DND-41 (cell line): ENCODE results near the gene USP24.

Experiments used
- ATAC-seq: fragments of 200-7000 bp; cut with Tn5 transposase; 3 replicates; pipeline ENCODE4 v1.9.1; 2021; ENCODE audit warnings: low read depth; ENCODE audit not compliant: insufficient read depth
- DNase-seq: peaks from one replicate; pipeline ENCODE4 v3.0.0-alpha.2; 2020
- H2AFZ ChIP-seq: 2 replicates; pipeline ENCODE4 v1.6.0; 2012; ENCODE audit warnings: low read depth, low read length
- H3K27ac ChIP-seq: 2 replicates; pipeline ENCODE4 v1.5.1; 2012; ENCODE audit warnings: low read length, inconsistent platforms
- H3K27me3 ChIP-seq: fragments of 200-600 bp; sonication (generic); 2 replicates; pipeline ENCODE4 v1.6.0; 2012; ENCODE audit warnings: low read length, mild to moderate bottlenecking, inconsistent platforms; ENCODE audit not compliant: insufficient read depth, poor library complexity
- H3K36me3 ChIP-seq: 2 replicates; pipeline ENCODE4 v1.5.1; 2012; ENCODE audit warnings: low read length, inconsistent platforms; ENCODE audit not compliant: insufficient read depth
- H3K4me1 ChIP-seq: 2 replicates; pipeline ENCODE4 v1.5.1; 2012; ENCODE audit warnings: mild to moderate bottlenecking, low read length; ENCODE audit not compliant: insufficient read depth
- H3K4me2 ChIP-seq: 2 replicates; pipeline ENCODE4 v1.6.0; 2012; ENCODE audit warnings: mild to moderate bottlenecking, moderate library complexity, low read length, inconsistent platforms; ENCODE audit not compliant: insufficient read depth
- H3K4me3 ChIP-seq, 2 experiments: fragments of 200-600 bp in 1 of 2; shearing (Covaris generic) in 1 of 2; 2 replicates each; pipeline ENCODE4 v1.5.1; 2012 to 2016; ENCODE audit warnings: inconsistent platforms in 2 of 2, low read length in 2 of 2, mild to moderate bottlenecking in 2 of 2, low read depth in 1 of 2, moderate library complexity in 1 of 2
- H3K79me2 ChIP-seq: 2 replicates; pipeline ENCODE4 v1.6.0; 2012; ENCODE audit warnings: low read length, inconsistent platforms; ENCODE audit not compliant: insufficient read depth
- H3K9ac ChIP-seq: 2 replicates; pipeline ENCODE4 v1.6.0; 2012; ENCODE audit warnings: low read depth, mild to moderate bottlenecking, inconsistent platforms, low read length, moderate library complexity
- H3K9me3 ChIP-seq: 2 replicates; pipeline ENCODE4 v1.5.1; 2012; ENCODE audit warnings: low read length, moderate library complexity, mild to moderate bottlenecking, inconsistent platforms; ENCODE audit not compliant: insufficient read depth, severe bottlenecking
- H4K20me1 ChIP-seq: 2 replicates; pipeline ENCODE4 v1.6.0; 2012; ENCODE audit warnings: low read length; ENCODE audit not compliant: insufficient read depth
- EZH2 ChIP-seq: IDR thresholded peaks from 3 replicates; pipeline ENCODE4 v1.6.1; 2012; ENCODE audit warnings: borderline replicate concordance, low read depth, mild to moderate bottlenecking, moderate library complexity, low read length, inconsistent platforms; ENCODE audit not compliant: severe bottlenecking
- TF ChIP-seq, protein P1 (sequence below): IDR thresholded peaks from 2 replicates; pipeline ENCODE4 v1.5.1; 2012; ENCODE audit warnings: borderline replicate concordance, low read length, moderate library complexity, mild to moderate bottlenecking; ENCODE audit not compliant: poor library complexity, severe bottlenecking; ENCODE audit errors: extremely low read depth

USP24 gene

DNA sequence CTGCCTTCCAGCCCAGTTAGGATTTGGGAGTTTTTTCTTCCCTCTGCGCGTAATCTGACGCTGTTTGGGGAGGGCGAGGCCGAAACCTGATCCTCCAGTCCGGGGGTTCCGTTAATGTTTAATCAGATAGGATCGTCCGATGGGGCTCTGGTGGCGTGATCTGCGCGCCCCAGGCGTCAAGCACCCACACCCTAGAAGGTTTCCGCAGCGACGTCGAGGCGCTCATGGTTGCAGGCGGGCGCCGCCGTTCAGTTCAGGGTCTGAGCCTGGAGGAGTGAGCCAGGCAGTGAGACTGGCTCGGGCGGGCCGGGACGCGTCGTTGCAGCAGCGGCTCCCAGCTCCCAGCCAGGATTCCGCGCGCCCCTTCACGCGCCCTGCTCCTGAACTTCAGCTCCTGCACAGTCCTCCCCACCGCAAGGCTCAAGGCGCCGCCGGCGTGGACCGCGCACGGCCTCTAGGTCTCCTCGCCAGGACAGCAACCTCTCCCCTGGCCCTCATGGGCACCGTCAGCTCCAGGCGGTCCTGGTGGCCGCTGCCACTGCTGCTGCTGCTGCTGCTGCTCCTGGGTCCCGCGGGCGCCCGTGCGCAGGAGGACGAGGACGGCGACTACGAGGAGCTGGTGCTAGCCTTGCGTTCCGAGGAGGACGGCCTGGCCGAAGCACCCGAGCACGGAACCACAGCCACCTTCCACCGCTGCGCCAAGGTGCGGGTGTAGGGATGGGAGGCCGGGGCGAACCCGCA lies 175.7 kb downstream of the USP24 start, which contains the start of gene PCSK9:
Gene PCSK9, plus strand, starts transcription at position 207 of the 741 bp plus-strand sequence. Its CDS starts 290 bp downstream, at position 497.
- H3K27me3 ChIP-seq, result peaks cover 25% of the 10 kb centered on the region
- no peak within 1 kb of the TSS for H3K27ac ChIP-seq
- no peaks in the 10 kb centered on the region for H3K9me3 ChIP-seq
- H2AFZ ChIP-seq, result no peak within 1 kb of the TSS
- H3K9ac ChIP-seq, result no peak within 1 kb of the TSS
- H3K4me3 ChIP-seq, result no peak within 1 kb of the TSS
- TF ChIP-seq, protein P1, sequence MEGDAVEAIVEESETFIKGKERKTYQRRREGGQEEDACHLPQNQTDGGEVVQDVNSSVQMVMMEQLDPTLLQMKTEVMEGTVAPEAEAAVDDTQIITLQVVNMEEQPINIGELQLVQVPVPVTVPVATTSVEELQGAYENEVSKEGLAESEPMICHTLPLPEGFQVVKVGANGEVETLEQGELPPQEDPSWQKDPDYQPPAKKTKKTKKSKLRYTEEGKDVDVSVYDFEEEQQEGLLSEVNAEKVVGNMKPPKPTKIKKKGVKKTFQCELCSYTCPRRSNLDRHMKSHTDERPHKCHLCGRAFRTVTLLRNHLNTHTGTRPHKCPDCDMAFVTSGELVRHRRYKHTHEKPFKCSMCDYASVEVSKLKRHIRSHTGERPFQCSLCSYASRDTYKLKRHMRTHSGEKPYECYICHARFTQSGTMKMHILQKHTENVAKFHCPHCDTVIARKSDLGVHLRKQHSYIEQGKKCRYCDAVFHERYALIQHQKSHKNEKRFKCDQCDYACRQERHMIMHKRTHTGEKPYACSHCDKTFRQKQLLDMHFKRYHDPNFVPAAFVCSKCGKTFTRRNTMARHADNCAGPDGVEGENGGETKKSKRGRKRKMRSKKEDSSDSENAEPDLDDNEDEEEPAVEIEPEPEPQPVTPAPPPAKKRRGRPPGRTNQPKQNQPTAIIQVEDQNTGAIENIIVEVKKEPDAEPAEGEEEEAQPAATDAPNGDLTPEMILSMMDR, result no peak
- TF ChIP-seq EZH2, result no peak
- DNase-seq (no peak), ATAC-seq (no peak)
- no peak within 1 kb of the TSS for H3K4me2 ChIP-seq
- H3K79me2 ChIP-seq, result no peaks in the 10 kb centered on the region
- H4K20me1 ChIP-seq, result no peaks in the 10 kb centered on the region
- H3K4me1 ChIP-seq, result no peaks in the 10 kb centered on the region
- no peaks in the 10 kb centered on the region for H3K36me3 ChIP-seq

DNA sequence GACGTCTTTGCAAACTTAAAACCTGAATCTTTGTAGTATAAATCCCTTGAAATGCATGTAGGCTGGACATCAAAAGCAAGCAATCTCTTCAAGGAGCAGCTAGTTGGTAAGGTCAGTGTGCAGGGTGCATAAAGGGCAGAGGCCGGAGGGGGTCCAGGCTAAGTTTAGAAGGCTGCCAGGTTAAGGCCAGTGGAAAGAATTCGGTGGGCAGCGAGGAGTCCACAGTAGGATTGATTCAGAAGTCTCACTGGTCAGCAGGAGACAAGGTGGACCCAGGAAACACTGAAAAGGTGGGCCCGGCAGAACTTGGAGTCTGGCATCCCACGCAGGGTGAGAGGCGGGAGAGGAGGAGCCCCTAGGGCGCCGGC lies 176.2 kb downstream of the USP24 start:
- no peak for ATAC-seq
- no peak overlapping the region for H3K27ac ChIP-seq
- H3K4me1 ChIP-seq, result no peaks in the 10 kb centered on the region
- no peak overlapping the region for H3K9ac ChIP-seq
- no peaks in the 10 kb centered on the region for H4K20me1 ChIP-seq
- H3K4me2 ChIP-seq, result no peak overlapping the region
- TF ChIP-seq, protein P1, result no peak
- TF ChIP-seq EZH2, result no peak
- H3K4me3 ChIP-seq, result no peak overlapping the region
- DNase-seq, result no peak
- H3K36me3 ChIP-seq, result no peaks in the 10 kb centered on the region
- H2AFZ ChIP-seq, result no peak overlapping the region
- H3K27me3 ChIP-seq, result peaks cover 25% of the 10 kb centered on the region
- H3K79me2 ChIP-seq, result no peaks in the 10 kb centered on the region
- no peaks in the 10 kb centered on the region for H3K9me3 ChIP-seq

DNA sequence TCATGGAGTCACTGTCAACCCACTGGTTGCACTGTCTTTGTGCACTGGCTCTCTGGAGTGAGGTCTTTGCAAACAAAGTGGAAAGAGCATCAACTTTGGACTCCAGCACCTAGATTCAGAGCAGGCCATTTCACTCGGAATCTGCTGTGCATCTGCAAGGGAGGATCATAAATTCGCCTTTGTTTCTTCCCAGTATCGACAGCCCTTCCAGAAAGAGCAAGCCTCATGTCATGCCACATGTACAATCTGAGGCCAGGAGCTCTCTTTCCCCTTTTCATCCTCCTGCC lies 176.7 kb downstream of the USP24 start:
- H2AFZ ChIP-seq, result no peak overlapping the region
- H3K4me1 ChIP-seq, result no peaks in the 10 kb centered on the region
- ATAC-seq (no peak), DNase-seq (no peak)
- H3K79me2 ChIP-seq, result no peaks in the 10 kb centered on the region
- H3K36me3 ChIP-seq, result no peaks in the 10 kb centered on the region
- H3K9me3 ChIP-seq, result no peaks in the 10 kb centered on the region
- no peaks in the 10 kb centered on the region for H4K20me1 ChIP-seq
- peaks cover 29% of the 10 kb centered on the region for H3K27me3 ChIP-seq
- TF ChIP-seq, protein P1, result no peak
- H3K4me3 ChIP-seq, result no peak overlapping the region
- H3K4me2 ChIP-seq, result no peak overlapping the region
- H3K27ac ChIP-seq, result no peak overlapping the region
- no peak overlapping the region for H3K9ac ChIP-seq
